Embryonic facial prominence (tissue), 1 donor: Measurements from ENCODE around the gene LRRTM4.
"Not testable (repeated sequence)": the region's sequence is repeated elsewhere in the genome, so short reads cannot be mapped to it uniquely, and the experiment has no call there.

ENCODE experiments used
- DNase-seq: peaks from one replicate; pipeline ENCODE4 v3.0.0-alpha.2; 2016; ENCODE audit errors: extremely low spot score

The LRRTM4 gene

GRCh38 chr2:76862901-76863300, 659.3 kb downstream of the LRRTM4 start:
- no peak for DNase-seq

- DNase-seq = no peak
These were observed 660.5 kb downstream of the LRRTM4 start for GRCh38 chr2:76861708-76862107.

GRCh38 chr2:76851000-76851399, 671.2 kb downstream of the LRRTM4 start:
- DNase-seq = no peak

GRCh38 chr2:76849086-76849485, 673.1 kb downstream of the LRRTM4 start:
- no peak for DNase-seq

- no peak for DNase-seq
These were observed 682.4 kb downstream of the LRRTM4 start for GRCh38 chr2:76839826-76840225.

GRCh38 chr2:76829374-76830234, 692.6 kb downstream of the LRRTM4 start:
- no peak for DNase-seq

- no peak for DNase-seq
These were observed 695.5 kb downstream of the LRRTM4 start for GRCh38 chr2:76826691-76827090.

GRCh38 chr2:76825140-76825970, 696.8 kb downstream of the LRRTM4 start:
- no peak for DNase-seq

- DNase-seq = no peak
These were observed 700.4 kb downstream of the LRRTM4 start for GRCh38 chr2:76821731-76822130.

- DNase-seq = no peak
These were observed 709.1 kb downstream of the LRRTM4 start for GRCh38 chr2:76813084-76813483.

GRCh38 chr2:76812156-76812555, 710.0 kb downstream of the LRRTM4 start:
- DNase-seq = no peak

GRCh38 chr2:76809136-76809535, 713.0 kb downstream of the LRRTM4 start:
- DNase-seq = no peak

GRCh38 chr2:76808732-76809131, 713.4 kb downstream of the LRRTM4 start:
- no peak for DNase-seq

- DNase-seq = no peak
These were observed 728.4 kb downstream of the LRRTM4 start for GRCh38 chr2:76793647-76794334.

GRCh38 chr2:76781313-76781712, 740.9 kb downstream of the LRRTM4 start:
- DNase-seq = not testable (repeated sequence)

- DNase-seq = no peak
These were observed 758.9 kb downstream of the LRRTM4 start for GRCh38 chr2:76763276-76763675.

GRCh38 chr2:76760367-76760704, 761.8 kb downstream of the LRRTM4 start:
- no peak for DNase-seq

GRCh38 chr2:76759634-76760366, 762.4 kb downstream of the LRRTM4 start:
- DNase-seq = no peak

- no peak for DNase-seq
These were observed 769.7 kb downstream of the LRRTM4 start for GRCh38 chr2:76752506-76752905.

- no peak for DNase-seq
These were observed 772.3 kb downstream of the LRRTM4 start for GRCh38 chr2:76749858-76750257.

- DNase-seq = no peak
These were observed 773.4 kb downstream of the LRRTM4 start for GRCh38 chr2:76748581-76749296.
